ENCODE data around the gene ST14. TPM values are rescaled to one million over a fixed set of nuclear protein-coding genes. Genes with fewer than 3 reads are reported as not detected.
A peak's percentile ranks its signal among the peaks of the same experiment; 100 is the strongest.

The ST14 gene
- total RNA-seq, 1 experiment from 2014 or later: 298 TPM

DNA sequence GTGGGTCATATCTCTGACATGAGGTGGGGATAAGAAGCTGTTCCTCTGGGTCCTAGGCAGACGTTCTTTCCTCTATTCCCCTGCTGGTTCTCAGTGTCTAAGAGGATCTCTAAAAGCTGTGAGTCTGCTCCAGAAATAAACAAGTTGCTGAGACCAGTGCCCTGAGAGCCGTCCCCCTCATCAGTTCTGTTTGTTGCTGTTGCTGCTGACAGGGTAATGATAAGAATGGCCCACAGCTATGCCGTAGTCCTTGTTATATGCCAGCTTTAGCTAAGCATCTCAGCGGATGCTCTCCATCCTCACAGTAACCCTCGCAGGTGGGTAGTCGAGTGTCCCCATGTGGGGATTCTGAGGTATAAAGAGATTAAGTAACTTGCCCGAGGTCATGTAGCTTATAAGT, 23.5 kb upstream of the ST14 start:
- Histone ChIP-seq H3K27me3 (replicated peaks; ENCODE audit: control insufficient read depth, insufficient read depth, low read length) (no peaks in the 10 kb centered on the region), H3K4me1 (no peaks in the 10 kb centered on the region), H3K9me3 (no peaks in the 10 kb centered on the region), H3K4me3 (ENCODE audit: low read depth, low read length) (no peak overlapping the region), H3K36me3 (ENCODE audit: control insufficient read depth, insufficient read depth, low read length) (peaks cover 20% of the 10 kb centered on the region)
- ChIA-PET POLR2A (no interaction called here), CTCF (interaction anchor here (2.5 kb wide), 1 partner anchor 10 kb away, joined by 9 read pairs; no protein-coding TSS in a partner anchor)
- Mint-ChIP-seq H3K4me1 (ENCODE audit: low read depth, unreplicated experiment) (peaks cover 20% of the 10 kb centered on the region), H3K27me3 (ENCODE audit: insufficient read depth, unreplicated experiment) (no peaks in the 10 kb centered on the region), H3K4me3 (ENCODE audit: unreplicated experiment) (no peak overlapping the region), H3K27ac (ENCODE audit: unreplicated experiment) (peak overlapping the region; percentile 40), H3K9me3 (ENCODE audit: unreplicated experiment) (no peaks in the 10 kb centered on the region), H3K36me3 (ENCODE audit: insufficient read depth, unreplicated experiment) (peaks cover 100% of the 10 kb centered on the region)
- intact Hi-C loops (cut with micrococcal nuclease; ENCODE audit: unreplicated experiment): no loop called here
- no TSS peak for BruUV-seq (replicated peaks)
- no peak for TF ChIP-seq CTCF (IDR thresholded peaks at IDR 0.05; ENCODE audit: insufficient read depth in 1 of 2, low read depth in 1 of 2, low read length in 1 of 2, severe bottlenecking in 1 of 2, unreplicated experiment in 1 of 2)
- DNase-seq: no peak

DNA sequence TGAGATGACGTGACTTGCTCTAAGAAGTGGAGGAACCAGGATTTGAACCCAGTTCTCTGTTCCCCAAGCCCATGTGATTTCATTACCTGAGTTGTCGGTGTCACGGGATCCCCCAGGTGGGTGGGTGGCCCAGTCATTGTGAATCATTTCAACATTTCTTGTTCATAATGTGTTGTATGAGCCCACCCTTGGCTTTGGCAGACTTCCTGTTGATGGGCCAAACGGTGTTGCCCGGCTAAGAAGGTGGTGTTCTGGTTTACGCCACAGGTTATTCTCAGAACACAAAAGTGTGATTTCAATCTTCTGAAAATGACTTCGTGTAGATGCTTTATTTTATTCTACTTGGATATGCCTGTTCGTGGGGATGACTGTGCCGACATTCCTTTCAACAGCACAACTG, 21.6 kb upstream of the ST14 start:
- DNase-seq: no peak
- Mint-ChIP-seq H3K9me3 (ENCODE audit: unreplicated experiment) (no peaks in the 10 kb centered on the region), H3K4me1 (ENCODE audit: low read depth, unreplicated experiment) (peaks cover 16% of the 10 kb centered on the region), H3K4me3 (ENCODE audit: unreplicated experiment) (no peak overlapping the region), H3K27ac (ENCODE audit: unreplicated experiment) (peak overlapping the region; percentile 8), H3K36me3 (ENCODE audit: insufficient read depth, unreplicated experiment) (peaks cover 100% of the 10 kb centered on the region), H3K27me3 (ENCODE audit: insufficient read depth, unreplicated experiment) (no peaks in the 10 kb centered on the region)
- no peak for TF ChIP-seq CTCF (IDR thresholded peaks at IDR 0.05; ENCODE audit: insufficient read depth in 1 of 2, low read depth in 1 of 2, low read length in 1 of 2, severe bottlenecking in 1 of 2, unreplicated experiment in 1 of 2)
- Histone ChIP-seq H3K9me3 (no peaks in the 10 kb centered on the region), H3K4me1 (peaks cover 11% of the 10 kb centered on the region), H3K4me3 (ENCODE audit: low read depth, low read length) (no peak overlapping the region), H3K27me3 (replicated peaks; ENCODE audit: control insufficient read depth, insufficient read depth, low read length) (no peaks in the 10 kb centered on the region), H3K36me3 (ENCODE audit: control insufficient read depth, insufficient read depth, low read length) (peaks cover 22% of the 10 kb centered on the region)
- intact Hi-C loops (cut with micrococcal nuclease; ENCODE audit: unreplicated experiment): no loop called here
- BruUV-seq (replicated peaks): no TSS peak
- CTCF ChIA-PET: interaction anchor here (2.5 kb wide), 1 partner anchor 8 kb away, joined by 9 read pairs; no protein-coding TSS in a partner anchor
- POLR2A ChIA-PET: no interaction called here

GRCh38 chr11:130139401-130139800, 20.2 kb upstream of the ST14 start:
- Histone ChIP-seq H3K4me3 (ENCODE audit: low read depth, low read length) (no peak overlapping the region), H3K4me1 (peaks cover 25% of the 10 kb centered on the region), H3K36me3 (ENCODE audit: control insufficient read depth, insufficient read depth, low read length) (peaks cover 19% of the 10 kb centered on the region), H3K9me3 (no peaks in the 10 kb centered on the region), H3K27me3 (replicated peaks; ENCODE audit: control insufficient read depth, insufficient read depth, low read length) (no peaks in the 10 kb centered on the region)
- ChIA-PET CTCF (interaction anchor here (0.5 to 0.6 kb wide), 3 partner anchors 137 to 723 kb away, joined by 3 read pairs; partner anchors contain the start of gene PRDM10), POLR2A (no interaction called here)
- H3K27ac Mint-ChIP-seq (ENCODE audit: unreplicated experiment): peak overlapping the region; percentile 49
- H3K4me3 Mint-ChIP-seq (ENCODE audit: unreplicated experiment): no peak overlapping the region
- peak in 1 of 2 experiments; percentile 26 for DNase-seq
- BruUV-seq (replicated peaks): no TSS peak
- H3K9me3 Mint-ChIP-seq (ENCODE audit: unreplicated experiment): no peaks in the 10 kb centered on the region
- no peaks in the 10 kb centered on the region for H3K27me3 Mint-ChIP-seq (ENCODE audit: insufficient read depth, unreplicated experiment)
- no peak for TF ChIP-seq CTCF (IDR thresholded peaks at IDR 0.05; ENCODE audit: insufficient read depth in 1 of 2, low read depth in 1 of 2, low read length in 1 of 2, severe bottlenecking in 1 of 2, unreplicated experiment in 1 of 2)
- H3K4me1 Mint-ChIP-seq (ENCODE audit: low read depth, unreplicated experiment): peaks cover 27% of the 10 kb centered on the region
- peaks cover 100% of the 10 kb centered on the region for H3K36me3 Mint-ChIP-seq (ENCODE audit: insufficient read depth, unreplicated experiment)
- intact Hi-C loops (cut with micrococcal nuclease; ENCODE audit: unreplicated experiment): no loop called here

Measured in Caco-2 (cell line).